HL-60 (cell line): ENCODE results near the gene PRDM7.

Experiments used
- POLR2AphosphoS5 ChIP-seq: IDR thresholded peaks from 2 replicates; pipeline ENCODE4 v1.6.1; 2012; ENCODE audit warnings: low read depth
- TF ChIP-seq, protein P1 (sequence below): IDR thresholded peaks from one replicate; pipeline ENCODE4 v1.5.1; 2011; ENCODE audit warnings: low read length, control low read depth, inconsistent platforms; ENCODE audit not compliant: insufficient read depth

DNA sequence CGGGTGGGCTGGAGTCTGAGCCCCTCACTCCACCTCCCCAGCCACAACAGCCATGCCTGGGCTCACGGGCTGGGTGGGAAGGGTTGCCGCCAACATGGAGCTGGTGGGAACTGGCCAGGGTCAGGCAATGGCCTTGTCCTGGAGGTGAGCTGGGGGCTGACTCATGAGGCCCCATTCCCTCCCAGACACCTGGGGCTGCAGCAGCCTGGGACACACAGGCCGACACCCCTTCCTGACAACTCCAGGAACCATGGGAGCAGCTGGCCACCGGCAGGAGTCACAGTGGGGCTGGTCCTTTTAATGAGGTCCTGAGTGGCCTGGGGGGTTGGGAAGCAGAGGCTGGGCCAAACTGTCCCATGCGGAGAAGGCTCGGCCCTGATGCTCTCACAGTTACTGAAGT lies 70.1 kb downstream of the PRDM7 start:
- no peak for TF ChIP-seq POLR2AphosphoS5
- TF ChIP-seq, protein P1, sequence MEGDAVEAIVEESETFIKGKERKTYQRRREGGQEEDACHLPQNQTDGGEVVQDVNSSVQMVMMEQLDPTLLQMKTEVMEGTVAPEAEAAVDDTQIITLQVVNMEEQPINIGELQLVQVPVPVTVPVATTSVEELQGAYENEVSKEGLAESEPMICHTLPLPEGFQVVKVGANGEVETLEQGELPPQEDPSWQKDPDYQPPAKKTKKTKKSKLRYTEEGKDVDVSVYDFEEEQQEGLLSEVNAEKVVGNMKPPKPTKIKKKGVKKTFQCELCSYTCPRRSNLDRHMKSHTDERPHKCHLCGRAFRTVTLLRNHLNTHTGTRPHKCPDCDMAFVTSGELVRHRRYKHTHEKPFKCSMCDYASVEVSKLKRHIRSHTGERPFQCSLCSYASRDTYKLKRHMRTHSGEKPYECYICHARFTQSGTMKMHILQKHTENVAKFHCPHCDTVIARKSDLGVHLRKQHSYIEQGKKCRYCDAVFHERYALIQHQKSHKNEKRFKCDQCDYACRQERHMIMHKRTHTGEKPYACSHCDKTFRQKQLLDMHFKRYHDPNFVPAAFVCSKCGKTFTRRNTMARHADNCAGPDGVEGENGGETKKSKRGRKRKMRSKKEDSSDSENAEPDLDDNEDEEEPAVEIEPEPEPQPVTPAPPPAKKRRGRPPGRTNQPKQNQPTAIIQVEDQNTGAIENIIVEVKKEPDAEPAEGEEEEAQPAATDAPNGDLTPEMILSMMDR = no peak
